ENCODE results near the gene CNIH2.

CNIH2 gene

GRCh38 chr11:66258473-66258893, 19.5 kb upstream of the CNIH2 start:
- no peak for DNase-seq
- intact Hi-C loops (cut with DNase I): loop anchor here (1.0 kb wide), 1 partner anchor 36 kb away; no protein-coding TSS in a partner anchor

GRCh38 chr11:66259225-66259624, 18.8 kb upstream of the CNIH2 start:
- intact Hi-C loops (cut with DNase I): no loop called here
- no peak for DNase-seq

GRCh38 chr11:66259956-66260355, 18.0 kb upstream of the CNIH2 start:
- no peak for DNase-seq
- intact Hi-C loops (cut with DNase I): no loop called here

- intact Hi-C loops (cut with DNase I): no loop called here
- DNase-seq: no peak
These were observed 16.4 kb upstream of the CNIH2 start for GRCh38 chr11:66261578-66261977.

- intact Hi-C loops (cut with DNase I): no loop called here
- no peak for DNase-seq
These were observed 15.8 kb upstream of the CNIH2 start for GRCh38 chr11:66262191-66262590.

- no peak for DNase-seq
- intact Hi-C loops (cut with DNase I): no loop called here
These were observed 15.3 kb upstream of the CNIH2 start for GRCh38 chr11:66262696-66263095.

GRCh38 chr11:66263231-66263630, 14.7 kb upstream of the CNIH2 start:
- intact Hi-C loops (cut with DNase I): no loop called here
- no peak for DNase-seq

GRCh38 chr11:66263785-66264184, 14.2 kb upstream of the CNIH2 start:
- DNase-seq: no peak
- intact Hi-C loops (cut with DNase I): no loop called here

GRCh38 chr11:66264383-66264782, 13.6 kb upstream of the CNIH2 start:
- intact Hi-C loops (cut with DNase I): no loop called here
- peak in 1 of 10 donors; percentile 66 for DNase-seq

- peak in 1 of 10 donors; percentile 59 for DNase-seq
- intact Hi-C loops (cut with DNase I): no loop called here
These were observed 13.1 kb upstream of the CNIH2 start for GRCh38 chr11:66264914-66265313.

- intact Hi-C loops (cut with DNase I): no loop called here
- DNase-seq: peak in 1 of 10 donors; percentile 71
These were observed 12.2 kb upstream of the CNIH2 start for GRCh38 chr11:66265531-66266377.

GRCh38 chr11:66266378-66267038, 11.5 kb upstream of the CNIH2 start:
- peak in 1 of 10 donors; percentile 74 for DNase-seq
- intact Hi-C loops (cut with DNase I): no loop called here

- no peak for DNase-seq
- intact Hi-C loops (cut with DNase I): no loop called here
These were observed 11.0 kb upstream of the CNIH2 start for GRCh38 chr11:66267039-66267378.

GRCh38 chr11:66267379-66268243, 10.4 kb upstream of the CNIH2 start:
- intact Hi-C loops (cut with DNase I): no loop called here

GRCh38 chr11:66268244-66268951, 9.6 kb upstream of the CNIH2 start, which contains the start of gene RAB1B:
TSS of gene RAB1B (plus strand) at chr11:66268639. CDS start at chr11:66268680, 41 bp downstream.
- intact Hi-C loops (cut with DNase I): no loop called here
- DNase-seq: peak; percentile 99 to 100 (median 100)

More at GRCh38 chr11:66267379-66268243, 10.4 kb upstream of the CNIH2 start:
- peak; percentile 76 to 98 (median 86) for DNase-seq

- peak in 1 of 10 donors; percentile 82 for DNase-seq
- intact Hi-C loops (cut with DNase I): no loop called here
These were observed 8.7 kb upstream of the CNIH2 start for GRCh38 chr11:66268952-66269905.

GRCh38 chr11:66271816-66272215, 6.2 kb upstream of the CNIH2 start:
- no peak for DNase-seq
- intact Hi-C loops (cut with DNase I): no loop called here

GRCh38 chr11:66272596-66272995, 5.4 kb upstream of the CNIH2 start:
- intact Hi-C loops (cut with DNase I): no loop called here
- no peak for DNase-seq

- intact Hi-C loops (cut with DNase I): no loop called here
These were observed 3.8 kb upstream of the CNIH2 start for GRCh38 chr11:66274219-66274618.

More at GRCh38 chr11:66274219-66274618, 3.8 kb upstream of the CNIH2 start:
- DNase-seq: no peak

Measured in posterior cingulate gyrus (tissue), 11 donors.